ENCODE data around the gene SLC10A7.

- TF ChIP-seq YY1 (IDR thresholded peaks at IDR 0.05; ENCODE audit: insufficient read depth, insufficient read length) = no peak
- TF ChIP-seq ZNF274 (IDR thresholded peaks at IDR 0.05; ENCODE audit: low read depth, low read length) = no peak
- no peak for TF ChIP-seq SUZ12 (IDR thresholded peaks at IDR 0.05; ENCODE audit: extremely low read depth, insufficient read depth, insufficient read length)
These were observed 175.5 kb downstream of the SLC10A7 start for GRCh38 chr4:146346276-146346675.
